Measurements from ENCODE around the gene DMRT3. TPM values are rescaled to one million over a fixed set of nuclear protein-coding genes. Genes with fewer than 3 reads are reported as not detected.

Gene DMRT3
- polyA plus RNA-seq, 1 donor from 2014 or later, result not detected

DNA sequence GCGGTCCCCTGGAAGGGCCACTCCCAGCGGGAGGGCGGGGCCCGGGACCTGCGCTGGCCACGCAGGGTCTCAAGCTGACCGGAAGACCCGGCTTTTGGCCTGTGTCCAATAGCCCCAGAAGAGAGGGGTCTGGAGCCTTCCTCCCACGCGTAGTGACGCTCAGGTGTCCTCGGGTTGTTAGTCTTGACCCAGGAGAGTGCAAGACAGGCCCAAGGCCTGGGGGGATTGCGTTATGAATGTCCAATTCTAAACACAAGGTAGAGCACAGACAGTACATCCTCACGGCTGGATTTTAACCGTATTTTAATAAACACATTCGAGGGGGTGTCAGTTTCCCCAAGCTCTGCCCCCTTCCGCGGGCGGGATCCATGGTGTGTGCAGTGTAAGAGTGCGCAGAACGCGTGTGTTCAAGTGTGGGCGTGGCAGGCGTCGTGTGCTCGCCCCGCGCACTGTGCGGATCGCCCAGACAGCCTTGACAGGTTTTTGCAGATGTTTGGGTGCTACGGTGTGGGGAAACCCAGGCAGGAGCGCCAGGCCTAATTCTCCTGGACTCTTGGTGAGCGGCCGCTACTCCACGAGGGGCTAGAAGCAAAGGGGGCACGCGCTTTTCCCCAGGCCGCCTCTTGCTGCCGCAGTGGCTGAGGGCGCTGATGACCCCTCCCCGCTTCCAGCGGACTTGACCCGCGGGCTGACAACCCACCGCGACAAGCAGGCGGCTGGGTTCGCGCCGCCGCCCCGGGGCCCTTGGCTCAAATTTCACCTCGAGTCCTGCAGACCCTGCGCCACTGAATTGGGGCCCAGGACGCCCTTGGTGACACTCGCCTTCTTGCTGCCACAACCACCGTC, 6.1 kb upstream of the DMRT3 start:
- Histone ChIP-seq H3K79me2 (replicated peaks; ENCODE audit: insufficient read depth, low read length) (no peaks in the 10 kb centered on the region), H3K36me3 (ENCODE audit: insufficient read depth, low read length) (no peaks in the 10 kb centered on the region), H3K4me3 (ENCODE audit: low read length) (no peak overlapping the region), H3K27me3 (ENCODE audit: insufficient read depth, low read depth, low read length) (peaks cover 99% of the 10 kb centered on the region), H2AFZ (ENCODE audit: low read depth, low read length) (no peak overlapping the region), H3K4me2 (ENCODE audit: low read length) (no peak overlapping the region), H3K27ac (ENCODE audit: low read length) (no peak overlapping the region), H3K9me2 (ENCODE audit: insufficient read depth, low read length) (no peaks in the 10 kb centered on the region), H3K9ac (ENCODE audit: low read length) (no peak overlapping the region), H3F3A (ENCODE audit: insufficient read depth, low read length, poor library complexity, severe bottlenecking) (no peaks in the 10 kb centered on the region), H3K9me3 (ENCODE audit: low read length) (no peaks in the 10 kb centered on the region), H4K20me1 (ENCODE audit: insufficient read depth) (no peaks in the 10 kb centered on the region)
- TF ChIP-seq EZH2 (IDR thresholded peaks at IDR 0.05; ENCODE audit: borderline replicate concordance, insufficient read depth, low read length, poor library complexity, severe bottlenecking) (peak; percentile 79), POLR2AphosphoS5 (IDR thresholded peaks at IDR 0.05) (no peak)

GRCh38 chr9:971901-972500, 4.5 kb upstream of the DMRT3 start:
- Histone ChIP-seq H3K9me3 (ENCODE audit: low read length) (no peaks in the 10 kb centered on the region), H3K9me2 (ENCODE audit: insufficient read depth, low read length) (no peaks in the 10 kb centered on the region), H3K27me3 (ENCODE audit: insufficient read depth, low read depth, low read length) (peaks cover 100% of the 10 kb centered on the region), H3K79me2 (replicated peaks; ENCODE audit: insufficient read depth, low read length) (no peaks in the 10 kb centered on the region), H3K4me3 (ENCODE audit: low read length) (no peak overlapping the region), H4K20me1 (ENCODE audit: insufficient read depth) (no peaks in the 10 kb centered on the region), H2AFZ (ENCODE audit: low read depth, low read length) (no peak overlapping the region), H3F3A (ENCODE audit: insufficient read depth, low read length, poor library complexity, severe bottlenecking) (no peaks in the 10 kb centered on the region), H3K4me2 (ENCODE audit: low read length) (no peak overlapping the region), H3K9ac (ENCODE audit: low read length) (no peak overlapping the region), H3K36me3 (ENCODE audit: insufficient read depth, low read length) (no peaks in the 10 kb centered on the region), H3K27ac (ENCODE audit: low read length) (no peak overlapping the region)
- TF ChIP-seq CTCF (IDR thresholded peaks at IDR 0.05; ENCODE audit: poor library complexity, severe bottlenecking) (no peak), TAF1 (IDR thresholded peaks at IDR 0.05; ENCODE audit: low read depth) (no peak), POLR2AphosphoS5 (IDR thresholded peaks at IDR 0.05) (no peak), EP300 (conservative IDR thresholded peaks at IDR 0.05; ENCODE audit: poor library complexity, severe bottlenecking) (no peak), EZH2 (IDR thresholded peaks at IDR 0.05; ENCODE audit: borderline replicate concordance, insufficient read depth, low read length, poor library complexity, severe bottlenecking) (no peak)

- TF ChIP-seq EZH2 (IDR thresholded peaks at IDR 0.05; ENCODE audit: borderline replicate concordance, insufficient read depth, low read length, poor library complexity, severe bottlenecking) (peak; percentile 54), REST (IDR thresholded peaks at IDR 0.05; ENCODE audit: borderline replicate concordance) (no peak)
- Histone ChIP-seq H3K9me3 (ENCODE audit: low read length) (no peaks in the 10 kb centered on the region), H3K9ac (ENCODE audit: low read length) (no peak overlapping the region), H3K4me2 (ENCODE audit: low read length) (no peak overlapping the region), H4K20me1 (ENCODE audit: insufficient read depth) (no peaks in the 10 kb centered on the region), H3K9me2 (ENCODE audit: insufficient read depth, low read length) (no peaks in the 10 kb centered on the region), H3K36me3 (ENCODE audit: insufficient read depth, low read length) (no peaks in the 10 kb centered on the region), H3K27me3 (ENCODE audit: insufficient read depth, low read depth, low read length) (peaks cover 99% of the 10 kb centered on the region), H3K79me2 (replicated peaks; ENCODE audit: insufficient read depth, low read length) (no peaks in the 10 kb centered on the region), H3K27ac (ENCODE audit: low read length) (no peak overlapping the region), H3F3A (ENCODE audit: insufficient read depth, low read length, poor library complexity, severe bottlenecking) (no peaks in the 10 kb centered on the region), H2AFZ (ENCODE audit: low read depth, low read length) (no peak overlapping the region), H3K4me3 (ENCODE audit: low read length) (no peak overlapping the region)
Measured at GRCh38 chr9:972501-973294, 3.8 kb upstream of the DMRT3 start.

All from neural cell (in vitro differentiated cells).